WTC11 (cell line): Measurements from ENCODE around the gene POLR3GL. TPM values are rescaled to one million over a fixed set of nuclear protein-coding genes. Genes with fewer than 3 reads are reported as not detected.

ENCODE experiments used
- ATAC-seq: fragments of 200-7000 bp; cut with Tn5 transposase; 2 replicates; pipeline ENCODE4 v1.10.0; 2021; ENCODE audit warnings: mild to moderate bottlenecking, moderate library complexity
- CTCF ChIA-PET: fragments of 300-600 bp; sonication (Branson Sonifier 250); formaldehyde crosslinking; loops from one replicate; lab custom pipeline; 2021; ENCODE audit warnings: antibody characterized with exemption; lab: Charles Lee
- POLR2A ChIA-PET: fragments of 350-600 bp; sonication (Branson Sonifier 250); formaldehyde crosslinking; loops from one replicate; lab custom pipeline; 2021; ENCODE audit warnings: antibody characterized with exemption; lab: Charles Lee
- DNase-seq: peaks from one replicate; pipeline ENCODE4 v3.0.0; 2021; ENCODE audit warnings: low spot score
- H3K27ac Mint-ChIP-seq: 2 replicates; pipeline ENCODE4 v1.8.0; 2021; ENCODE audit warnings: mixed read lengths
- H3K27me3 Mint-ChIP-seq: 2 replicates; pipeline ENCODE4 v1.8.0; 2021; ENCODE audit warnings: low read depth, mild to moderate bottlenecking, moderate library complexity, mixed read lengths
- H3K36me3 Mint-ChIP-seq: 2 replicates; pipeline ENCODE4 v1.8.0; 2021; ENCODE audit warnings: mixed read lengths
- H3K4me1 Mint-ChIP-seq: 2 replicates; pipeline ENCODE4 v1.8.0; 2022; ENCODE audit warnings: mixed read lengths
- H3K4me3 Mint-ChIP-seq: 2 replicates; pipeline ENCODE4 v1.8.0; 2021; ENCODE audit warnings: mild to moderate bottlenecking, moderate library complexity, mixed read lengths
- H3K9me3 Mint-ChIP-seq: 2 replicates; pipeline ENCODE4 v1.8.0; 2021; ENCODE audit warnings: mixed read lengths
- CBFB ChIP-seq: sonication (generic); formaldehyde crosslinking; IDR thresholded peaks from 2 replicates; pipeline ENCODE4 v1.8.1; 2022; ENCODE audit warnings: mild to moderate bottlenecking, low read depth, missing genetic modification reagents
- CREB1 ChIP-seq: sonication (generic); formaldehyde crosslinking; IDR thresholded peaks from 2 replicates; pipeline ENCODE4 v1.8.0; 2023; ENCODE audit warnings: mild to moderate bottlenecking, missing genetic modification reagents
- ELF4 ChIP-seq: sonication (generic); formaldehyde crosslinking; IDR thresholded peaks from 2 replicates; pipeline ENCODE4 v1.8.1; 2022; ENCODE audit warnings: low read depth, mild to moderate bottlenecking, moderate library complexity, missing genetic modification reagents
- IRF2 ChIP-seq: sonication (generic); formaldehyde crosslinking; IDR thresholded peaks from 2 replicates; pipeline ENCODE4 v1.8.0; 2022; ENCODE audit warnings: low read depth, missing genetic modification reagents, borderline replicate concordance
- JUN ChIP-seq: sonication (generic); formaldehyde crosslinking; IDR thresholded peaks from 2 replicates; pipeline ENCODE4 v1.8.0; 2023; ENCODE audit warnings: mild to moderate bottlenecking, missing genetic modification reagents
- MXD4 ChIP-seq: fragments of 250-450 bp; sonication (Bioruptor Pico); IDR thresholded peaks from 2 replicates; pipeline ENCODE4 v1.8.0; 2021; ENCODE audit warnings: mild to moderate bottlenecking, moderate library complexity, borderline replicate concordance
- NR2C2 ChIP-seq: sonication (generic); formaldehyde crosslinking; IDR thresholded peaks from 2 replicates; pipeline ENCODE4 v1.8.0; 2022; ENCODE audit warnings: mild to moderate bottlenecking, missing genetic modification reagents
- RELA ChIP-seq: sonication (generic); formaldehyde crosslinking; IDR thresholded peaks from 2 replicates; pipeline ENCODE4 v1.8.1; 2022; ENCODE audit warnings: missing genetic modification reagents, mild to moderate bottlenecking, borderline replicate concordance
- SOX15 ChIP-seq: fragments of 250-450 bp; sonication (Bioruptor Pico); IDR thresholded peaks from 2 replicates; pipeline ENCODE4 v1.9.0; 2021; ENCODE audit warnings: mild to moderate bottlenecking
- STAT6 ChIP-seq: sonication (generic); formaldehyde crosslinking; conservative IDR thresholded peaks from 2 replicates; pipeline ENCODE4 v1.8.1; 2023; ENCODE audit warnings: mild to moderate bottlenecking, low read depth, missing genetic modification reagents, moderate library complexity
- USF1 ChIP-seq: sonication (generic); formaldehyde crosslinking; IDR thresholded peaks from 2 replicates; pipeline ENCODE4 v1.8.0; 2022; ENCODE audit warnings: mild to moderate bottlenecking, missing genetic modification reagents
- ZBTB43 ChIP-seq: sonication (generic); formaldehyde crosslinking; IDR thresholded peaks from 2 replicates; pipeline ENCODE4 v1.8.1; 2023; ENCODE audit warnings: mild to moderate bottlenecking, missing genetic modification reagents
- ZNF121 ChIP-seq: sonication (generic); formaldehyde crosslinking; IDR thresholded peaks from 2 replicates; pipeline ENCODE4 v1.8.0; 2023; ENCODE audit warnings: missing genetic modification reagents
- ZNF317 ChIP-seq: sonication (generic); formaldehyde crosslinking; IDR thresholded peaks from 2 replicates; pipeline ENCODE4 v1.8.1; 2023; ENCODE audit warnings: low read depth, mild to moderate bottlenecking, moderate library complexity, missing genetic modification reagents, borderline replicate concordance
- total RNA-seq: library from RNA; stranded (reverse); gene quantifications from 3 replicates; pipeline ENCODE4 v1.2.3, GENCODE V29; 2021
- TF ChIP-seq, protein P1 (sequence below): sonication (generic); formaldehyde crosslinking; IDR thresholded peaks from 2 replicates; pipeline ENCODE4 v1.8.1; 2023; ENCODE audit warnings: mild to moderate bottlenecking, moderate library complexity, missing genetic modification reagents
- TF ChIP-seq, protein P2 (sequence below): sonication (generic); formaldehyde crosslinking; IDR thresholded peaks from 2 replicates; pipeline ENCODE4 v1.8.0; 2022; ENCODE audit warnings: mild to moderate bottlenecking, missing genetic modification reagents

The POLR3GL gene
- total RNA-seq, 1 experiment from 2014 or later, result 3.8 TPM

GRCh38 chr1:145962157-145963102 is 2.1 kb upstream of the POLR3GL start:
- TF ChIP-seq ZNF121 (CRISPR knock-in tag) (peak; percentile 72), RELA (no peak)
- TF ChIP-seq, protein P1, sequence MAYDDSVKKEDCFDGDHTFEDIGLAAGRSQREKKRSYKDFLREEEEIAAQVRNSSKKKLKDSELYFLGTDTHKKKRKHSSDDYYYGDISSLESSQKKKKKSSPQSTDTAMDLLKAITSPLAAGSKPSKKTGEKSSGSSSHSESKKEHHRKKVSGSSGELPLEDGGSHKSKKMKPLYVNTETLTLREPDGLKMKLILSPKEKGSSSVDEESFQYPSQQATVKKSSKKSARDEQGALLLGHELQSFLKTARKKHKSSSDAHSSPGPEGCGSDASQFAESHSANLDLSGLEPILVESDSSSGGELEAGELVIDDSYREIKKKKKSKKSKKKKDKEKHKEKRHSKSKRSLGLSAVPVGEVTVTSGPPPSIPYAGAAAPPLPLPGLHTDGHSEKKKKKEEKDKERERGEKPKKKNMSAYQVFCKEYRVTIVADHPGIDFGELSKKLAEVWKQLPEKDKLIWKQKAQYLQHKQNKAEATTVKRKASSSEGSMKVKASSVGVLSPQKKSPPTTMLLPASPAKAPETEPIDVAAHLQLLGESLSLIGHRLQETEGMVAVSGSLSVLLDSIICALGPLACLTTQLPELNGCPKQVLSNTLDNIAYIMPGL (CRISPR knock-in tag), result no peak
- TF ChIP-seq, all 79 proteins: peak for 1
- POLR2A ChIA-PET, result no interaction called here
- H3K27me3 Mint-ChIP-seq, result peaks cover 77% of the 10 kb centered on the region
- peaks cover 6% of the 10 kb centered on the region for H3K9me3 Mint-ChIP-seq
- ATAC-seq, result no peak
- peak; percentile 24 for DNase-seq
- H3K36me3 Mint-ChIP-seq, result peaks cover 1% of the 10 kb centered on the region; the same call in 1 of the 2 replicates
- no peak overlapping the region for H3K27ac Mint-ChIP-seq
- peaks cover 44% of the 10 kb centered on the region for H3K4me1 Mint-ChIP-seq
- CTCF ChIA-PET, result interaction anchor here (1.0 to 5.2 kb wide), 3 partner anchors 16 to 70 kb away, joined by 3 to 51 read pairs (median 3); partner anchors contain the start of gene PEX11B
- H3K4me3 Mint-ChIP-seq, result peak overlapping the region; percentile 96

DNA sequence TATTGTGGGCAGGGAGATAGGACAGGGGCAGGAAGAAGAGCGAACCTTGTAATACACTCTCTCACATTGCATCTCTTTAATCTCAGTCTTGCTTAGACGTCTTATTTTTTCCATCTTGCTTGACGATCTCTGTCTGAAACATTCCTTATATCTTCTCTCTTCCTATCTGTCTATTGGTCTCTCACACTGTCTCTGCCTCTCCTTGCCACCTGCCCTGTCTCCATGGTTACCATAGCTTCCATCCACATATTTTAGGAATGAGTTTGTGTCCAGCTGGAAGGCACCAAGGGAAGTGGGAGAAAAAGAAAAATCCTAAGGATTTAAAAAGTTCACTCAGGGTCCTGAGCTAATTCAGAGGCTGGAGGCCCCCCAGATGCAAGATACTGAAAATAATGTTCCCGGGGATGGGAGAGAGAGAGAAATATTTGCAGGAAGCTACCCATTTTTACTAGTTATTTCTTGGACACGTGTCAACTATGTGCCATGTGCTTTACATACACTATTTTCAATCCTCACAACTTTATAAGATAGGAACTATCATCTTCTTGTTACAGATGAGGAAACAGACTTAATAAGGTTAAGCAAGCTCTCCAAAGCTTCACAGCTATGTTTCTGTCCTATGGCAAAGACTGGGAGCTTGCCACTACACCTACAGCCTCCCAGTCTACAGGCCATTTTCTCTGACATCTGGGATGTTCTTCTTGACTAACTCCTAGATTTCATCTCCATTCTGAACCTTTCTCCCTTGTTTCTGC is 1.0 kb upstream of the POLR3GL start:
- DNase-seq, result no peak
- peaks cover 76% of the 10 kb centered on the region for H3K27me3 Mint-ChIP-seq
- peaks cover 12% of the 10 kb centered on the region for H3K9me3 Mint-ChIP-seq
- no peak overlapping the region for H3K27ac Mint-ChIP-seq
- H3K36me3 Mint-ChIP-seq, result peaks cover 4% of the 10 kb centered on the region; the same call in 1 of the 2 replicates
- POLR2A ChIA-PET, result interaction anchor here (0.7 to 2.1 kb wide), 5 partner anchors 14 to 88 kb away, joined by 3 to 17 read pairs (median 7); partner anchors contain the start of gene RBM8A
- no peak for ATAC-seq
- peak overlapping the region; percentile 91 for H3K4me3 Mint-ChIP-seq
- TF ChIP-seq CREB1 (CRISPR knock-in tag), result no peak
- TF ChIP-seq, protein P2, sequence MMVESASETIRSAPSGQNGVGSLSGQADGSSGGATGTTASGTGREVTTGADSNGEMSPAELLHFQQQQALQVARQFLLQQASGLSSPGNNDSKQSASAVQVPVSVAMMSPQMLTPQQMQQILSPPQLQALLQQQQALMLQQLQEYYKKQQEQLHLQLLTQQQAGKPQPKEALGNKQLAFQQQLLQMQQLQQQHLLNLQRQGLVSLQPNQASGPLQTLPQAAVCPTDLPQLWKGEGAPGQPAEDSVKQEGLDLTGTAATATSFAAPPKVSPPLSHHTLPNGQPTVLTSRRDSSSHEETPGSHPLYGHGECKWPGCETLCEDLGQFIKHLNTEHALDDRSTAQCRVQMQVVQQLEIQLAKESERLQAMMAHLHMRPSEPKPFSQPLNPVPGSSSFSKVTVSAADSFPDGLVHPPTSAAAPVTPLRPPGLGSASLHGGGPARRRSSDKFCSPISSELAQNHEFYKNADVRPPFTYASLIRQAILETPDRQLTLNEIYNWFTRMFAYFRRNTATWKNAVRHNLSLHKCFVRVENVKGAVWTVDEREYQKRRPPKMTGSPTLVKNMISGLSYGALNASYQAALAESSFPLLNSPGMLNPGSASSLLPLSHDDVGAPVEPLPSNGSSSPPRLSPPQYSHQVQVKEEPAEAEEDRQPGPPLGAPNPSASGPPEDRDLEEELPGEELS (CRISPR knock-in tag), result no peak
- TF ChIP-seq MXD4 (CRISPR knock-in tag), result no peak
- no peak for TF ChIP-seq RELA
- no peak for TF ChIP-seq NR2C2 (CRISPR knock-in tag)
- no peak for TF ChIP-seq JUN (CRISPR knock-in tag)
- TF ChIP-seq SOX15, result no peak
- no peak for TF ChIP-seq ZNF317 (CRISPR knock-in tag)
- TF ChIP-seq IRF2, result no peak
- no peak for TF ChIP-seq ZBTB43 (CRISPR knock-in tag)
- no peak for TF ChIP-seq CBFB (CRISPR knock-in tag)
- no peak for TF ChIP-seq USF1 (CRISPR knock-in tag)
- TF ChIP-seq STAT6 (CRISPR knock-in tag), result no peak
- no peak for TF ChIP-seq ELF4 (CRISPR knock-in tag)
- CTCF ChIA-PET, result interaction anchor here (1.0 to 5.2 kb wide), 13 partner anchors 15 to 118 kb away, joined by 3 to 51 read pairs (median 6); partner anchors contain the start of genes ITGA10, NUDT17, PEX11B and PIAS3
- peaks cover 39% of the 10 kb centered on the region for H3K4me1 Mint-ChIP-seq
